NCI-H526 (cell line): ENCODE measurements around the gene SDK2.

Experiments
- DNase-seq, 2 experiments: peaks; one replicate each; lab custom pipeline; 2025; lab: John Stamatoyannopoulos, UW

Gene SDK2

GRCh38 chr17:73393381-73393780 lies 250.9 kb downstream of the SDK2 start:
- no peak for DNase-seq

GRCh38 chr17:73391331-73392265 lies 252.6 kb downstream of the SDK2 start:
- no peak for DNase-seq

- no peak for DNase-seq
Measured at GRCh38 chr17:73390851-73391250, 253.4 kb downstream of the SDK2 start.

GRCh38 chr17:73390221-73390620 lies 254.0 kb downstream of the SDK2 start:
- DNase-seq: no peak

- DNase-seq: no peak
Measured at GRCh38 chr17:73389411-73389810, 254.8 kb downstream of the SDK2 start.

- DNase-seq: no peak
Measured at GRCh38 chr17:73388578-73388905, 255.7 kb downstream of the SDK2 start.

- DNase-seq: no peak
Measured at GRCh38 chr17:73387746-73388577, 256.3 kb downstream of the SDK2 start.

- DNase-seq: no peak
Measured at GRCh38 chr17:73386561-73386960, 257.7 kb downstream of the SDK2 start.

- DNase-seq: no peak
Measured at GRCh38 chr17:73384926-73385325, 259.3 kb downstream of the SDK2 start.

GRCh38 chr17:73380439-73381106 lies 263.7 kb downstream of the SDK2 start:
- DNase-seq: no peak

- no peak for DNase-seq
Measured at GRCh38 chr17:73379826-73380225, 264.4 kb downstream of the SDK2 start.

GRCh38 chr17:73378974-73379470 lies 265.2 kb downstream of the SDK2 start:
- DNase-seq: no peak

- DNase-seq: no peak
Measured at GRCh38 chr17:73376636-73377035, 267.6 kb downstream of the SDK2 start.

- DNase-seq: no peak
Measured at GRCh38 chr17:73376152-73376551, 268.1 kb downstream of the SDK2 start.

- no peak for DNase-seq
Measured at GRCh38 chr17:73371836-73372235, 272.4 kb downstream of the SDK2 start.

GRCh38 chr17:73371285-73371684 lies 273.0 kb downstream of the SDK2 start:
- DNase-seq: no peak

GRCh38 chr17:73369817-73370490 lies 274.3 kb downstream of the SDK2 start:
- peak; percentile 19 to 85 for DNase-seq

- no peak for DNase-seq
Measured at GRCh38 chr17:73369111-73369521, 275.1 kb downstream of the SDK2 start.

- DNase-seq: no peak
Measured at GRCh38 chr17:73368085-73368631, 276.1 kb downstream of the SDK2 start.

GRCh38 chr17:73365906-73366623 lies 278.2 kb downstream of the SDK2 start:
- no peak for DNase-seq
